IMR-90 (cell line): ENCODE measurements around the gene LHFPL6. TPM values are rescaled to one million over a fixed set of nuclear protein-coding genes. Genes with fewer than 3 reads are reported as not detected.

Experiments used
- ATAC-seq: fragments of 200-7000 bp; cut with Tn5 transposase; 2 replicates; pipeline ENCODE4 v1.9.1; 2020; ENCODE audit warnings: low read depth, mild to moderate bottlenecking, moderate library complexity
- BruUV-seq: library from RNA; stranded (reverse); fragments of 400-500 nt; replicated peaks from 2 replicates; lab custom pipeline; 2021; lab: Mats Ljungman, UMichigan
- CTCF ChIA-PET: fragments of 300-600 bp; formaldehyde crosslinking; extraction: SDS; loops from one replicate; lab custom pipeline; 2021; ENCODE audit warnings: antibody characterized with exemption; lab: Yijun Ruan, JAX
- POLR2A ChIA-PET: fragments of 300-600 bp; sonication (Branson Sonifier 250); formaldehyde crosslinking; loops from one replicate; lab custom pipeline; 2022; ENCODE audit warnings: antibody characterized with exemption; ENCODE audit not compliant: unreplicated experiment; lab: Charles Lee
- DNase-seq: peaks from one replicate; pipeline ENCODE4 v3.0.0; 2013
- H2AFZ ChIP-seq: replicated peaks from 2 replicates; pipeline ENCODE3; 2013; ENCODE audit warnings: low read length, mild to moderate bottlenecking; ENCODE audit not compliant: poor library complexity
- H2AK5ac ChIP-seq: 2 replicates; pipeline ENCODE4 v1.6.1; 2013; ENCODE audit warnings: low read depth, low read length, inconsistent platforms
- H2AK9ac ChIP-seq: replicated peaks from 2 replicates; pipeline ENCODE3; 2013; ENCODE audit warnings: mild to moderate bottlenecking, low read depth, low read length, moderate library complexity; ENCODE audit not compliant: poor library complexity
- H2BK120ac ChIP-seq: 2 replicates; pipeline ENCODE4 v1.6.1; 2013; ENCODE audit warnings: low read depth, low read length, inconsistent platforms
- H2BK15ac ChIP-seq: 3 replicates; pipeline ENCODE4 v1.6.1; 2013; ENCODE audit warnings: low read depth, low read length, inconsistent platforms
- H2BK20ac ChIP-seq: 2 replicates; pipeline ENCODE4 v1.6.1; 2013; ENCODE audit warnings: low read depth, mild to moderate bottlenecking, inconsistent platforms, low read length, moderate library complexity
- H2BK5ac ChIP-seq: 2 replicates; pipeline ENCODE4 v1.6.1; 2013; ENCODE audit warnings: mild to moderate bottlenecking, low read depth, low read length, inconsistent platforms; ENCODE audit not compliant: poor library complexity, severe bottlenecking
- H3K14ac ChIP-seq: replicated peaks from 2 replicates; pipeline ENCODE4 v1.6.1; 2013; ENCODE audit warnings: low read depth, low read length, inconsistent platforms
- H3K18ac ChIP-seq: 2 replicates; pipeline ENCODE4 v1.6.1; 2013; ENCODE audit warnings: low read depth, low read length, control low read depth
- H3K23ac ChIP-seq: 2 replicates; pipeline ENCODE4 v1.6.1; 2013; ENCODE audit warnings: low read depth, low read length, inconsistent platforms
- H3K27ac ChIP-seq: 2 replicates; pipeline ENCODE4 v1.5.1; 2013; ENCODE audit warnings: mild to moderate bottlenecking, control low read depth, low read length; ENCODE audit not compliant: insufficient read depth
- H3K27me3 ChIP-seq: 2 replicates; pipeline ENCODE4 v1.6.1; 2013; ENCODE audit warnings: low read length; ENCODE audit not compliant: control insufficient read depth, insufficient read depth
- H3K36me3 ChIP-seq: 2 replicates; pipeline ENCODE4 v1.6.1; 2013; ENCODE audit warnings: low read length, mixed read lengths; ENCODE audit not compliant: control insufficient read depth, insufficient read depth
- H3K4ac ChIP-seq: 2 replicates; pipeline ENCODE4 v1.6.1; 2013; ENCODE audit warnings: low read depth, low read length, inconsistent platforms
- H3K4me1 ChIP-seq: 2 replicates; pipeline ENCODE4 v1.6.1; 2013; ENCODE audit warnings: low read length, mixed read lengths; ENCODE audit not compliant: control insufficient read depth, insufficient read depth
- H3K4me2 ChIP-seq: 2 replicates; pipeline ENCODE4 v1.6.1; 2013; ENCODE audit warnings: low read depth, mild to moderate bottlenecking, control low read depth, low read length, moderate library complexity
- H3K4me3 ChIP-seq: 2 replicates; pipeline ENCODE4 v1.5.1; 2013; ENCODE audit warnings: low read depth, mild to moderate bottlenecking, control low read depth, low read length, moderate library complexity; ENCODE audit not compliant: insufficient read depth
- H3K56ac ChIP-seq: 2 replicates; pipeline ENCODE4 v1.6.1; 2013; ENCODE audit warnings: low read length, inconsistent platforms; ENCODE audit not compliant: insufficient read depth; ENCODE audit errors: extremely low read depth
- H3K79me1 ChIP-seq, 2 experiments: 2 replicates each; pipeline ENCODE4 v1.6.1; 2013; ENCODE audit warnings: low read length in 2 of 2, inconsistent platforms in 1 of 2, low read depth in 1 of 2
- H3K9ac ChIP-seq: 2 replicates; pipeline ENCODE4 v1.6.1; 2013; ENCODE audit warnings: low read depth, low read length, control low read depth
- H3K9me1 ChIP-seq: 2 replicates; pipeline ENCODE4 v1.6.1; 2013; ENCODE audit warnings: low read length, inconsistent platforms; ENCODE audit not compliant: insufficient read depth
- H3K9me3 ChIP-seq: 2 replicates; pipeline ENCODE4 v1.6.1; 2013; ENCODE audit warnings: low read length; ENCODE audit not compliant: control insufficient read depth, insufficient read depth
- H4K20me1 ChIP-seq: 2 replicates; pipeline ENCODE4 v1.6.1; 2013; ENCODE audit warnings: low read length, inconsistent platforms; ENCODE audit not compliant: insufficient read depth
- H4K5ac ChIP-seq: 2 replicates; pipeline ENCODE4 v1.6.1; 2013; ENCODE audit warnings: mild to moderate bottlenecking, low read depth, low read length, control low read depth
- H4K8ac ChIP-seq, 2 experiments: 2 replicates each; pipeline ENCODE4 v1.6.1; 2013; ENCODE audit warnings: low read depth in 2 of 2, low read length in 2 of 2, control low read depth in 1 of 2, inconsistent platforms in 1 of 2
- H4K91ac ChIP-seq: 2 replicates; pipeline ENCODE4 v1.6.1; 2013; ENCODE audit warnings: low read depth, low read length, inconsistent platforms; ENCODE audit not compliant: insufficient read depth
- CEBPB ChIP-seq: IDR thresholded peaks from 2 replicates; pipeline ENCODE4 v1.6.1; 2012; ENCODE audit warnings: low read depth, low read length, improper control_type of control experiment
- CHD1 ChIP-seq: IDR thresholded peaks from 2 replicates; pipeline ENCODE4 v1.6.1; 2012; ENCODE audit warnings: low read depth, low read length, improper control_type of control experiment
- MAFK ChIP-seq: IDR thresholded peaks from 2 replicates; pipeline ENCODE4 v1.6.1; 2012; ENCODE audit warnings: low read depth, low read length, improper control_type of control experiment
- MAZ ChIP-seq: IDR thresholded peaks from 2 replicates; pipeline ENCODE4 v1.6.1; 2012; ENCODE audit warnings: low read depth, mild to moderate bottlenecking, low read length, improper control_type of control experiment, moderate library complexity, borderline replicate concordance
- NFE2L2 ChIP-seq: fragments of 150-350 bp; IDR thresholded peaks from 2 replicates; pipeline ENCODE4 v1.6.1; 2016; ENCODE audit warnings: low read depth, mild to moderate bottlenecking, low read length
- RCOR1 ChIP-seq: IDR thresholded peaks from 2 replicates; pipeline ENCODE4 v1.6.1; 2012; ENCODE audit warnings: mild to moderate bottlenecking, low read length, improper control_type of control experiment; ENCODE audit not compliant: insufficient replicate concordance
- RFX5 ChIP-seq: IDR thresholded peaks from 2 replicates; pipeline ENCODE4 v1.8.0; 2012; ENCODE audit warnings: low read depth, mild to moderate bottlenecking, low read length, moderate library complexity
- dilution Hi-C: fragments of 300-500 bp; cut with HindIII; formaldehyde crosslinking; loops from one replicate; pipeline ENCODE4 v1.14.3; 2018; ENCODE audit warnings: low sequenced_read_pairs; ENCODE audit not compliant: unreplicated experiment
- in situ Hi-C: fragments of 300-500 bp; cut with MboI; formaldehyde crosslinking; loops from 3 replicates; pipeline ENCODE4 v1.14.3; 2019; ENCODE audit warnings: low sequenced_read_pairs, inconsistent platforms, mixed read lengths
- intact Hi-C: fragments of 100-400 bp; cut with micrococcal nuclease; formaldehyde crosslinking; loops from 2 replicates; pipeline ENCODE4 v1.10.0; 2022
- polyA plus RNA-seq, 3 experiments: library from polyadenylated mRNA; depleted of rRNA; stranded (reverse); fragments of >200 nt; gene quantifications; 2 replicates each; pipeline ENCODE4 v1.2.3, GENCODE V29; 2012; ENCODE audit warnings: low replicate concordance in 1 of 3
- total RNA-seq: library from RNA; depleted of rRNA; stranded (reverse); fragments of >200 nt; gene quantifications from 2 replicates; pipeline ENCODE4 v1.2.3, GENCODE V29; 2012

The LHFPL6 gene
- total and polyA plus RNA-seq, 2 of the 4 experiments (the other 2 are of a cell fraction) = 24.7 to 36.1 TPM

DNA sequence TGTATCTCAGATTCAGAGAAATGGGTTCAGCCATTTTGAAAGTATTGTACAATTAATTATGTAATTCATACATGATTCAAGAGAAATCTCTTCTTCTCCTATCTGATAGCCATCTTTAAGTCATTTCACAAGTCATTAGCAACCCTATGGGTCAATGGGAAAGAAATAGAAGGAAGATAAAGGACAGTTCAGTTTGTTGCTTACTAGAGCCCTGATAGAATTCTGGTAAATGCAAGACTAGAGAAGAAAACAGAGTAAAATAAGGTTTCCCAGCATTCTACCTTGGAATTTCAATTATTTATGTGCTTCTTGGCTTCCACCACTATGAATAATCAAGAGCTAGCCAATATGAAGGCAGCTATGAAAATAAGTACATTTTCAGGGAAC is 117.7 kb downstream of the LHFPL6 start:
- Histone ChIP-seq H2AK5ac (no peak overlapping the region), H3K4me3 (no peak overlapping the region), H3K36me3 (no peaks in the 10 kb centered on the region), H3K23ac (no peak overlapping the region), H3K56ac (no peak overlapping the region), H3K9ac (no peak overlapping the region), H3K9me3 (no peaks in the 10 kb centered on the region), H2BK15ac (no peak overlapping the region), H2AK9ac (no peak overlapping the region), H2BK120ac (no peak overlapping the region), H3K27me3 (no peaks in the 10 kb centered on the region), H4K91ac (no peak overlapping the region), H2AFZ (no peak overlapping the region), H3K4me2 (peak overlapping the region; percentile 34; the same call in 1 of the 2 replicates), H2BK20ac (no peak overlapping the region), H3K4me1 (peaks cover 9% of the 10 kb centered on the region), H4K5ac (no peak overlapping the region), H3K9me1 (peaks cover 6% of the 10 kb centered on the region; the same call in 1 of the 2 replicates), H3K4ac (no peak overlapping the region), H3K27ac (no peak overlapping the region), H3K18ac (peak overlapping the region; percentile 41; the same call in 1 of the 2 replicates), H3K79me1 (peaks cover 28 to 50% of the 10 kb centered on the region in 2 experiments; a peak in 3 of 4 replicates), H4K20me1 (peaks cover 3% of the 10 kb centered on the region; the same call in 1 of the 2 replicates), H4K8ac (no peak overlapping the region), H3K14ac (no peak overlapping the region), H2BK5ac (peak overlapping the region; percentile 51)
- intact Hi-C loops (no loop called here), in situ Hi-C loops (no loop called here), dilution Hi-C loops (no loop called here)
- BruUV-seq = no TSS peak
- CTCF ChIA-PET = no interaction called here
- 0 out of 2 replicates have a peak, but pooled peaks have one; percentile 19 for ATAC-seq
- POLR2A ChIA-PET = no interaction called here
- TF ChIP-seq MAFK (no peak), RCOR1 (no peak), NFE2L2 (no peak), CEBPB (no peak), RFX5 (no peak), CHD1 (no peak), MAZ (no peak)
- DNase-seq = peak; percentile 33
